COLO668 (cell line): ENCODE measurements around the gene KASH5.

Experiments
- DNase-seq: peaks from one replicate; lab custom pipeline; 2025; ENCODE audit not compliant: unreplicated experiment; lab: John Stamatoyannopoulos, UW

KASH5 gene

GRCh38 chr19:49387936-49388372 is at the start of gene KASH5:
Gene KASH5 (plus strand): TSS chr19:49388249. CDS start chr19:49390884, 2,635 bp downstream.
- no peak for DNase-seq

GRCh38 chr19:49338691-49339300 is 49.3 kb upstream of the KASH5 start:
- peak; percentile 14 for DNase-seq

- no peak for DNase-seq
Measured at GRCh38 chr19:49339301-49340068, 48.6 kb upstream of the KASH5 start.

GRCh38 chr19:49340069-49340864 is 47.8 kb upstream of the KASH5 start:
- peak; percentile 30 for DNase-seq

GRCh38 chr19:49340865-49341718 is 47.0 kb upstream of the KASH5 start:
- DNase-seq = no peak

GRCh38 chr19:49342291-49342721 is 45.7 kb upstream of the KASH5 start:
- no peak for DNase-seq

- DNase-seq = no peak
Measured at GRCh38 chr19:49343123-49343522, 44.9 kb upstream of the KASH5 start.

- DNase-seq = no peak
Measured at GRCh38 chr19:49344505-49345423, 43.3 kb upstream of the KASH5 start.

- no peak for DNase-seq
Measured at GRCh38 chr19:49347191-49347590, 40.9 kb upstream of the KASH5 start.

GRCh38 chr19:49347835-49348234 is 40.2 kb upstream of the KASH5 start:
- DNase-seq = no peak

- no peak for DNase-seq
Measured at GRCh38 chr19:49348305-49349189, 39.5 kb upstream of the KASH5 start.

GRCh38 chr19:49349567-49349966 is 38.5 kb upstream of the KASH5 start:
- no peak for DNase-seq

- DNase-seq = no peak
Measured at GRCh38 chr19:49355909-49356353, 32.1 kb upstream of the KASH5 start.

GRCh38 chr19:49356382-49356781 is 31.7 kb upstream of the KASH5 start:
- DNase-seq = no peak

- no peak for DNase-seq
Measured at GRCh38 chr19:49357186-49357585, 30.9 kb upstream of the KASH5 start.

- no peak for DNase-seq
Measured at GRCh38 chr19:49359851-49360820, 27.9 kb upstream of the KASH5 start.

GRCh38 chr19:49361438-49362047 is 26.5 kb upstream of the KASH5 start:
- no peak for DNase-seq
